Caco-2 (cell line): ENCODE results near the gene ZNF804B. TPM values are rescaled to one million over a fixed set of nuclear protein-coding genes. Genes with fewer than 3 reads are reported as not detected.

Experiments used
- BruUV-seq: library from RNA; stranded (reverse); fragments of 400-500 nt; replicated peaks from 2 replicates; lab custom pipeline; 2021; lab: Mats Ljungman, UMichigan
- CTCF ChIA-PET: fragments of 300-600 bp; sonication (Branson Sonifier 250); formaldehyde crosslinking; loops from one replicate; lab custom pipeline; 2022; ENCODE audit warnings: antibody characterized with exemption; lab: Charles Lee
- POLR2A ChIA-PET: fragments of 300-600 bp; sonication (Branson Sonifier 250); formaldehyde crosslinking; loops from one replicate; lab custom pipeline; 2022; ENCODE audit warnings: antibody characterized with exemption; lab: Charles Lee
- DNase-seq, 2 experiments: peaks; one replicate each; pipeline versions ENCODE4 v3.0.0 to v3.0.0-alpha.2; 2020 to 2022
- H3K27me3 ChIP-seq: replicated peaks from 2 replicates; pipeline ENCODE4 v1.6.0; 2011; ENCODE audit warnings: low read length; ENCODE audit not compliant: control insufficient read depth, insufficient read depth
- H3K36me3 ChIP-seq: 2 replicates; pipeline ENCODE4 v1.5.1; 2011; ENCODE audit warnings: low read length; ENCODE audit not compliant: control insufficient read depth, insufficient read depth
- H3K4me1 ChIP-seq: fragments of 250-450 bp; sonication (Bioruptor Pico); 2 replicates; pipeline ENCODE4 v1.5.1; 2020; ENCODE audit warnings: mild to moderate bottlenecking
- H3K4me3 ChIP-seq: 2 replicates; pipeline ENCODE4 v1.5.1; 2011; ENCODE audit warnings: low read depth, mild to moderate bottlenecking, control low read depth, low read length
- H3K9me3 ChIP-seq: fragments of 250-450 bp; sonication (Bioruptor Pico); 2 replicates; pipeline ENCODE4 v1.5.1; 2020; ENCODE audit warnings: mild to moderate bottlenecking, moderate library complexity
- H3K27ac Mint-ChIP-seq: one replicate; pipeline ENCODE4 v1.8.0; 2022; ENCODE audit warnings: mixed read lengths; ENCODE audit not compliant: unreplicated experiment
- H3K27me3 Mint-ChIP-seq: one replicate; pipeline ENCODE4 v1.8.0; 2022; ENCODE audit warnings: mixed read lengths; ENCODE audit not compliant: insufficient read depth, unreplicated experiment
- H3K36me3 Mint-ChIP-seq: one replicate; pipeline ENCODE4 v1.8.0; 2022; ENCODE audit warnings: mild to moderate bottlenecking, mixed read lengths; ENCODE audit not compliant: insufficient read depth, unreplicated experiment
- H3K4me1 Mint-ChIP-seq: one replicate; pipeline ENCODE4 v1.8.0; 2022; ENCODE audit warnings: low read depth, mixed read lengths; ENCODE audit not compliant: unreplicated experiment
- H3K4me3 Mint-ChIP-seq: one replicate; pipeline ENCODE4 v1.8.0; 2022; ENCODE audit warnings: mild to moderate bottlenecking, moderate library complexity, mixed read lengths; ENCODE audit not compliant: unreplicated experiment
- H3K9me3 Mint-ChIP-seq: one replicate; pipeline ENCODE4 v1.8.0; 2022; ENCODE audit warnings: mixed read lengths; ENCODE audit not compliant: unreplicated experiment
- intact Hi-C: fragments of 100-400 bp; cut with micrococcal nuclease; formaldehyde crosslinking; loops from one replicate; pipeline ENCODE4 v1.10.0; 2022; ENCODE audit not compliant: unreplicated experiment
- total RNA-seq: library from RNA; stranded (reverse); gene quantifications from 2 replicates; pipeline ENCODE4 v1.2.3, GENCODE V29; 2022
- TF ChIP-seq, protein P1 (sequence below), 2 experiments: fragments of 200-600 bp in 1 of 2; IDR thresholded peaks; 1 replicate in 1 of 2; 2 replicates in 1 of 2; pipeline versions ENCODE4 v1.5.1 to v1.8.0; 2011 to 2022; ENCODE audit warnings: antibody characterized with exemption in 1 of 2, control low read depth in 1 of 2, inconsistent platforms in 1 of 2, low read depth in 1 of 2, low read length in 1 of 2, mild to moderate bottlenecking in 1 of 2, moderate library complexity in 1 of 2; ENCODE audit not compliant: insufficient read depth in 1 of 2, severe bottlenecking in 1 of 2, unreplicated experiment in 1 of 2

The ZNF804B gene
- total RNA-seq, 1 experiment from 2014 or later = not detected

DNA sequence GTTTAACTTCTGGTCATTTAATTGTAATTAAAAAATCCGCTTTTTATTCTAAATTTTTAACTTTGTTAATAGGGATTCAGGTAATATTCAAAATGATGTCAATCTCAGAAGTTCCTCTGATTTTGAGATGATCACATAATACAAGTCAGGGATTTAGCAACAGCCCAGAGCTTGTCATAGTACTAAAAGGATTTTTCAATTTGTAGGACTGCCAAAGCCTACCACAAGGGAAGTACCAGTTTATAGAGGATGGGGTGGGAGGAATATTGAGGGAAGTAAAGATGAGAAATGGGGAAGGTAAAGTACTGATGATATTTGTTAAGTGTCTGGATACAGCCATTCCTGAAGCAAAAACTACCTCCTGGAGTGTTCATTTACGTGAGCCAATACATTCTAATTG, 314.3 kb downstream of the ZNF804B start:
- ChIA-PET CTCF (no interaction called here), POLR2A (no interaction called here)
- Histone ChIP-seq H3K36me3 (no peaks in the 10 kb centered on the region), H3K4me1 (no peaks in the 10 kb centered on the region), H3K9me3 (no peaks in the 10 kb centered on the region), H3K27me3 (no peaks in the 10 kb centered on the region), H3K4me3 (no peak overlapping the region)
- H3K9me3 Mint-ChIP-seq = peaks cover 22% of the 10 kb centered on the region
- BruUV-seq = no TSS peak
- H3K4me3 Mint-ChIP-seq = no peak overlapping the region
- DNase-seq = no peak
- intact Hi-C loops = no loop called here
- no peaks in the 10 kb centered on the region for H3K27me3 Mint-ChIP-seq
- no peak overlapping the region for H3K27ac Mint-ChIP-seq
- TF ChIP-seq, protein P1, sequence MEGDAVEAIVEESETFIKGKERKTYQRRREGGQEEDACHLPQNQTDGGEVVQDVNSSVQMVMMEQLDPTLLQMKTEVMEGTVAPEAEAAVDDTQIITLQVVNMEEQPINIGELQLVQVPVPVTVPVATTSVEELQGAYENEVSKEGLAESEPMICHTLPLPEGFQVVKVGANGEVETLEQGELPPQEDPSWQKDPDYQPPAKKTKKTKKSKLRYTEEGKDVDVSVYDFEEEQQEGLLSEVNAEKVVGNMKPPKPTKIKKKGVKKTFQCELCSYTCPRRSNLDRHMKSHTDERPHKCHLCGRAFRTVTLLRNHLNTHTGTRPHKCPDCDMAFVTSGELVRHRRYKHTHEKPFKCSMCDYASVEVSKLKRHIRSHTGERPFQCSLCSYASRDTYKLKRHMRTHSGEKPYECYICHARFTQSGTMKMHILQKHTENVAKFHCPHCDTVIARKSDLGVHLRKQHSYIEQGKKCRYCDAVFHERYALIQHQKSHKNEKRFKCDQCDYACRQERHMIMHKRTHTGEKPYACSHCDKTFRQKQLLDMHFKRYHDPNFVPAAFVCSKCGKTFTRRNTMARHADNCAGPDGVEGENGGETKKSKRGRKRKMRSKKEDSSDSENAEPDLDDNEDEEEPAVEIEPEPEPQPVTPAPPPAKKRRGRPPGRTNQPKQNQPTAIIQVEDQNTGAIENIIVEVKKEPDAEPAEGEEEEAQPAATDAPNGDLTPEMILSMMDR (IDR thresholded peaks at IDR 0.05; ENCODE audit: insufficient read depth in 1 of 2, low read depth in 1 of 2, low read length in 1 of 2, severe bottlenecking in 1 of 2, unreplicated experiment in 1 of 2) = no peak
- H3K36me3 Mint-ChIP-seq = no peaks in the 10 kb centered on the region
- H3K4me1 Mint-ChIP-seq = no peaks in the 10 kb centered on the region

DNA sequence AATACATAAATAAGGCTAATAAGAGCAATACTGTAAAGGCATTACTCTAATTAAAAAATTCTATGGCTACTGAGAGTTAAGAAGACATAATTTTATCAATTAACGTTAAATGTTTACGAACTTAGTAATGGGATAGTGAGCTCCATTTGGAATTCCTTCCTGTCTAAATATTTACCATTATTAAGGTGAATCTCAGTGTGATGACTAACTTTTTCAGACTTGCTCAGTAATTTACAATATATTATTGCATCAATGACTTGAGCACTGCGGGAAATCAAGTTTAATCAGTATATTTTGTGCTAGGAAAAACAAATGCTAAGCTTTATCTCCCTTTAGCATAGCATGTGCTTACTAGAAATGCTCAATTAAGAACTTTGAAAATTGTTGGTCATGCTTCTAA, 318.5 kb downstream of the ZNF804B start:
- peaks cover 22% of the 10 kb centered on the region for H3K9me3 Mint-ChIP-seq
- CTCF ChIA-PET = no interaction called here

DNA sequence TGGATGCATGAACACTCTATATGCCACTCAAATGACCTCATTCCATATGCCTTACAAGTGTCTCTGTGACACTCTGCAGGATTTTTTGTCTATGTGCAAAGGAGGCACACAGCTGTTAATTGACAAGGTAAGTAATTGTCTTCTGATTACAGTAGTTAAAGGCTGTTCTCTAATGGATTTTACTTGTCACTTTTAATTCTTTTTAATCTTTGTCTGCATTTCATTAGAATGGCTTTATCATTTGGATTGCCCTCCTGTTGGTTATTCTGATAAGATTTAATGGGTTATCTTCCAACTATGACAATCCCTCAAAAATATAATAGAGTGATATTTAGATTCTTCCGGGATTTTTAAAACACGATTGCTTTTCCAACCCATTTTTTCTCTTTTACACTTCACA, 326.1 kb downstream of the ZNF804B start:
- H3K4me3 Mint-ChIP-seq = no peak overlapping the region
- H3K36me3 Mint-ChIP-seq = no peaks in the 10 kb centered on the region
- ChIA-PET CTCF (no interaction called here), POLR2A (no interaction called here)
- no peaks in the 10 kb centered on the region for H3K4me1 Mint-ChIP-seq
- no peak for DNase-seq
- Histone ChIP-seq H3K4me1 (no peaks in the 10 kb centered on the region), H3K27me3 (no peaks in the 10 kb centered on the region), H3K4me3 (no peak overlapping the region), H3K9me3 (no peaks in the 10 kb centered on the region), H3K36me3 (no peaks in the 10 kb centered on the region)
- H3K9me3 Mint-ChIP-seq = no peaks in the 10 kb centered on the region
- H3K27ac Mint-ChIP-seq = no peak overlapping the region
- TF ChIP-seq, protein P1 (IDR thresholded peaks at IDR 0.05; ENCODE audit: insufficient read depth in 1 of 2, low read depth in 1 of 2, low read length in 1 of 2, severe bottlenecking in 1 of 2, unreplicated experiment in 1 of 2) = no peak
- no peaks in the 10 kb centered on the region for H3K27me3 Mint-ChIP-seq
- no TSS peak for BruUV-seq
- intact Hi-C loops = no loop called here

More for the DNA sequence above, 318.5 kb downstream of the ZNF804B start:
- intact Hi-C loops = no loop called here
- POLR2A ChIA-PET = no interaction called here
- Mint-ChIP-seq H3K4me1 (no peaks in the 10 kb centered on the region), H3K4me3 (no peak overlapping the region), H3K27me3 (no peaks in the 10 kb centered on the region), H3K36me3 (no peaks in the 10 kb centered on the region), H3K27ac (no peak overlapping the region)
- no peak for DNase-seq
- Histone ChIP-seq H3K4me3 (no peak overlapping the region), H3K4me1 (no peaks in the 10 kb centered on the region), H3K36me3 (no peaks in the 10 kb centered on the region), H3K9me3 (no peaks in the 10 kb centered on the region), H3K27me3 (no peaks in the 10 kb centered on the region)
- BruUV-seq = no TSS peak
- TF ChIP-seq, protein P1 (IDR thresholded peaks at IDR 0.05; ENCODE audit: insufficient read depth in 1 of 2, low read depth in 1 of 2, low read length in 1 of 2, severe bottlenecking in 1 of 2, unreplicated experiment in 1 of 2) = no peak
